Esophagus squamous epithelium (tissue), 5 donors: ENCODE results near the gene DHX29. TPM values are rescaled to one million over a fixed set of nuclear protein-coding genes. Genes with fewer than 3 reads are reported as not detected.

ENCODE experiments used
- DNase-seq: peaks from one replicate; lab custom pipeline; 2025; lab: John Stamatoyannopoulos, UW
- H3K27ac ChIP-seq, 4 donors: fragments of 200-600 bp; sonication (generic); one replicate each; pipeline ENCODE4 v1.5.1; 2016 to 2019; ENCODE audit warnings: mild to moderate bottlenecking in 1 of 4
- H3K27me3 ChIP-seq, 4 donors: fragments of 200-600 bp; sonication (generic); 1 replicate in 3 of 4; 2 replicates in 1 of 4; pipeline versions ENCODE4 v1.5.1 to v1.6.0; 2017 to 2021; ENCODE audit warnings: antibody characterized with exemption in 1 of 4
- H3K36me3 ChIP-seq, 3 donors: fragments of 200-600 bp; sonication (generic); one replicate each; pipeline ENCODE4 v1.5.1; 2016 to 2019
- H3K4me1 ChIP-seq, 3 donors: fragments of 200-600 bp; sonication (generic); one replicate each; pipeline ENCODE4 v1.5.1; 2017 to 2019
- H3K4me3 ChIP-seq, 4 donors: fragments of 200-600 bp; sonication (generic); 1 replicate in 3 of 4; 2 replicates in 1 of 4; pipeline ENCODE4 v1.5.1; 2016 to 2019; ENCODE audit warnings: mild to moderate bottlenecking in 2 of 4, moderate library complexity in 1 of 4
- H3K9me3 ChIP-seq, 3 donors: fragments of 200-600 bp; sonication (generic); one replicate each; pipeline ENCODE4 v1.5.1; 2016 to 2019
- POLR2A ChIP-seq, 4 donors: fragments of 450-650 bp; IDR thresholded peaks; one replicate each; pipeline ENCODE4 v1.6.1; 2017; ENCODE audit warnings: antibody characterized with exemption in 4 of 4, mild to moderate bottlenecking in 4 of 4, moderate library complexity in 3 of 4
- WGBS, 2 donors: methylation state at CpG; one replicate each; pipeline ENCODE4 v1.1.5; 2018; 5-methylcytosine and 5-hydroxymethylcytosine counted together
- intact Hi-C: fragments of 100-400 bp; cut with DNase I; formaldehyde crosslinking; loops from one replicate; pipeline ENCODE4 v1.15.0; 2022
- total RNA-seq, 4 donors: library from RNA; depleted of rRNA; stranded (reverse); fragments of >200 nt; gene quantifications; one replicate each; pipeline ENCODE4 v1.1.0, GENCODE V29; 2016
- TF ChIP-seq, protein P1 (sequence below), 6 experiments: fragments of 450-650 bp in 4 of 6; fragments of 200-600 bp in 2 of 6; sonication (generic) in 2 of 6; IDR thresholded peaks; one replicate each; pipeline ENCODE4 v1.5.1; 2016 to 2019; ENCODE audit warnings: antibody characterized with exemption in 6 of 6, mild to moderate bottlenecking in 4 of 6, moderate library complexity in 4 of 6
- donor health status: DM: yes; HTN: yes; CAD: no.

The DHX29 gene
- total RNA-seq, 4 donors from 2014 or later = 14.8 to 26.7 (median 26.4) TPM

DNA sequence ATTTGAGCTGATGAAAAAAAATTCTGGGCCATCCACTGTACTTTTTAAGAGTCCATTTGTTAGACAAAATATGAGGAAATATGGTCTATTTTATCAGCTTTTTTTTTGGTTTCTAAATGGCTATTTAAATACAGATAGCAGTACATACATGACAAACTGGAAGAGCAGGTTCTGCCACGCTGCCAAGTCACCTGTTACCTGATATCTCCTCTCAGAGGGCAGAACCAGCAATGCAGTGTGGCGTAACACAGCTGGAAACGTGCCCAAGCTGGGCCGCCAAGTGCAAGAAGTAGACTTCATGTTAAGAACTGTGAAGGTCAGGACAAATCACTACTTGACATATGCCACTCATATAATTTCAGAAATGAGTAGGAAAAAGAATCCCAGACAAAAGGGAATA, 88.5 kb downstream of the DHX29 start:
- Histone ChIP-seq H3K4me3 (no peak overlapping the region), H3K36me3 (no peaks in the 10 kb centered on the region), H3K4me1 (peaks cover 0 to 32% (median 8%) of the 10 kb centered on the region in 3 donors), H3K27ac (no peak overlapping the region), H3K27me3 (peaks cover 0 to 64% (median 25%) of the 10 kb centered on the region in 4 donors), H3K9me3 (no peaks in the 10 kb centered on the region)
- intact Hi-C loops = no loop called here
- no peak for TF ChIP-seq POLR2A (IDR thresholded peaks at IDR 0.05)
- TF ChIP-seq, protein P1, sequence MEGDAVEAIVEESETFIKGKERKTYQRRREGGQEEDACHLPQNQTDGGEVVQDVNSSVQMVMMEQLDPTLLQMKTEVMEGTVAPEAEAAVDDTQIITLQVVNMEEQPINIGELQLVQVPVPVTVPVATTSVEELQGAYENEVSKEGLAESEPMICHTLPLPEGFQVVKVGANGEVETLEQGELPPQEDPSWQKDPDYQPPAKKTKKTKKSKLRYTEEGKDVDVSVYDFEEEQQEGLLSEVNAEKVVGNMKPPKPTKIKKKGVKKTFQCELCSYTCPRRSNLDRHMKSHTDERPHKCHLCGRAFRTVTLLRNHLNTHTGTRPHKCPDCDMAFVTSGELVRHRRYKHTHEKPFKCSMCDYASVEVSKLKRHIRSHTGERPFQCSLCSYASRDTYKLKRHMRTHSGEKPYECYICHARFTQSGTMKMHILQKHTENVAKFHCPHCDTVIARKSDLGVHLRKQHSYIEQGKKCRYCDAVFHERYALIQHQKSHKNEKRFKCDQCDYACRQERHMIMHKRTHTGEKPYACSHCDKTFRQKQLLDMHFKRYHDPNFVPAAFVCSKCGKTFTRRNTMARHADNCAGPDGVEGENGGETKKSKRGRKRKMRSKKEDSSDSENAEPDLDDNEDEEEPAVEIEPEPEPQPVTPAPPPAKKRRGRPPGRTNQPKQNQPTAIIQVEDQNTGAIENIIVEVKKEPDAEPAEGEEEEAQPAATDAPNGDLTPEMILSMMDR (IDR thresholded peaks at IDR 0.05) = no peak
- 24 to 26% methylated on average over 3 to 4 of the region's 4 CpGs for WGBS, 2 donors
- DNase-seq = no peak

DNA sequence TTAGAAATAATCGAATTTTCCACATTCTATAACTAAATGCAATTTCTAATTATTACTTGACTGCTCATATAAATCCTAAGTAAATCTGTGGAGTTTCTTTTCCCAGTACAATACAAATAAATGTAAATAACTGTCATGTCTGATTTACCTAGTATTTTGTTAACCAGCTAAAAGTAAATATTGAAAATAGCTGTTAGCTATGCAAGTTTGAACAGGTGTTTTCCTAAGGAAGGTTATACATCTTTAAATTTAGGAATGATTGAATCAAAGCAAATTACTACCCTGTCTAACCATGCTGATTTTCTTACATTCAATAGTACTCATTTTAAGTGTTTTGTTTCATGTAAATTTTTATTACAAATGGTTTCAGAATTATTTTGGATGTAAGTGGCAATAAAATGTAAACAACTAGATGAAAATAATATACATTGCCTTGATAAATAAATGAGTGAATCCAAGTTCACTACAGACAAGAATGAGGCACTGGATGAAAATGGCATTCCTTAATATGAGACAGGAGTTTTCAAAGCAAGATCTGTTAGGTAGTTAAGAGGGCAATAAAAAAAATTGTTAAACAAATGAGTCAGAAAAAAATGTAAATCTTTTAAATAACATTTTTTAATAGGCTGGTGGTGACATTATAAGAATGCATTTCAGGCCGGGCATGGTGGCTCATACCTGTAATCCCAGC, 96.2 kb downstream of the DHX29 start:
- Histone ChIP-seq H3K4me3 (no peak overlapping the region), H3K27me3 (peaks cover 0 to 11% (median 0%) of the 10 kb centered on the region in 4 donors), H3K4me1 (no peaks in the 10 kb centered on the region), H3K36me3 (no peaks in the 10 kb centered on the region), H3K27ac (no peak overlapping the region), H3K9me3 (no peaks in the 10 kb centered on the region)
- DNase-seq = no peak
- intact Hi-C loops = no loop called here
- 44 to 70% methylated on average over 2 of the region's 2 CpGs for WGBS, 2 donors
- no peak for TF ChIP-seq POLR2A (IDR thresholded peaks at IDR 0.05)
- TF ChIP-seq, protein P1 (IDR thresholded peaks at IDR 0.05) = no peak

Other genes starting within 250 kb of the DHX29 start
- 1 to 10 TPM; 2.0 to 6.7 (median 3.0) TPM for gene GZMA, start 205.0 kb downstream of the DHX29 start, total RNA-seq
- 1 to 10 TPM in 3 of 4 donors, under 1 TPM in 1; 0.45 to 8.7 (median 7.3) TPM for gene GPX8, start 147.5 kb downstream of the DHX29 start, total RNA-seq
- not detected for gene CDC20B, start 134.5 kb downstream of the DHX29 start, total RNA-seq
- gene MCIDAS, start 80.4 kb downstream of the DHX29 start, total RNA-seq = not detected
- gene CCNO, start 74.1 kb downstream of the DHX29 start, total RNA-seq = 1 to 10 TPM in 3 of 4 donors, under 1 TPM in 1; 0.95 to 1.6 (median 1.1) TPM
- gene MTREX, start 295 bp upstream of the DHX29 start, total RNA-seq = 10 to 100 TPM; 63.9 to 79.3 (median 72.2) TPM
- 100 to 1,000 TPM in 1 of 4 donors, 10 to 100 TPM in 3; 26.1 to 140 (median 41.3) TPM for gene PLPP1, start 227.3 kb upstream of the DHX29 start, total RNA-seq